Measurements from ENCODE around the gene P2RY4.
"Not testable (repeated sequence)": the region's sequence is repeated elsewhere in the genome, so short reads cannot be mapped to it uniquely, and the experiment has no call there.

Gene P2RY4

DNA sequence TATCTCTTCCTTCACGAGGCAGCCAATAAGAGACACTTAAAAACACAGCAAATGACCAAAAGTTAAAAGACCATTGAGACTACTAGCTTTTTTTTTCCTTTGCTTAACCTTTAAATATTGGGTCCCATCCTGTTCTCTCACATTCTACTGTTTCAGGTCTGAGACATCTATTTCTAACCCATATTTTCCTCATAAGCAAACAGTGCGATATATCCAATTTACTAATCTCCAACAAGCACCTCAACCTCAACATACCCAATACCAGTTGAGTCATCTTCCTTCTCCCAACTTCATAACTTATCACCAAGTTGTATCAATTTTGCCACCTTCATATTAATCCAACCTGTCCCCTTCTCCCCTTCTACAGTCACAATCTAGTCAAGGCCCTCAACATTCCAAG lies 18.5 kb downstream of the P2RY4 start:
- DNase-seq = no peak

DNA sequence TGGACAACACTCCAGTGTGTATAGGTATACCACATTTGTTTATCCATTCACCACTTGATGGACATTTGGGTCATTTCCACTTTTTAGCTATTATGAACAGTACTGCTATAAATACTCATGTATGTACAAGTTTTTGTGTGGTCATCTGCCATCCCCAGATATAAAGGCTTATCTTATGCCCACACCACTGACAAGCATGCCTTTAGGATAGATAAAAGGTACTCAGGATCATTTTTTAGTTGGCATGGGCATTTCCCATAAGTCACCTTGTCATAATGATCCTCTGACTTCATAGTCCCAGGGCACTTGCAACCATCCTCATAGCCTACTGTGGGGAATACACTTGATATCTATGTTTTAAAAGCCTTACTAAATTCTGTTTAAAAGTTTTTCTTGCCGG lies 19.3 kb downstream of the P2RY4 start:
- DNase-seq = no peak

DNA sequence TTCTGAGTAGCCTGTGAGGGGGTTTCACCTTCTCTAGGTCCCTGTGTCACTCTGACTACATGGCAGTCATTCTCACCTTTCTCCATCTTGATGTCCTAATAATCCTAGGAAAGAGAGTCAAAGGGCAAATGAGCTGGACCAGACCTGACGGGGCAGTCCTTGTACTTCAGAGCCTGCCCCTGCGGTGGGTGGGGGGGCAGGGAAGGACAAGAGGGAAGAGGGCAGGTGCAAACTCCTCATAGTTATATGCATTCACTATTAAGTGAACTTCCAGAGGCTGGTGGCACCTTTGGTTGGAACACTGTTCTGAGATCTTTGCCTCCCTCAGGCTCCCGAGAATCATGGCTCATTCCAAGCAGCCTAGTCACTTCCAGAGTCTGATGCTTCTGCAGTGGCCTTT lies 25.6 kb downstream of the P2RY4 start, which contains the start of gene AWAT1:
Gene AWAT1, plus strand, starts transcription at position 301 of the 400 bp plus-strand sequence. Its CDS starts 41 bp downstream, at position 342.
- no peak for DNase-seq

DNA sequence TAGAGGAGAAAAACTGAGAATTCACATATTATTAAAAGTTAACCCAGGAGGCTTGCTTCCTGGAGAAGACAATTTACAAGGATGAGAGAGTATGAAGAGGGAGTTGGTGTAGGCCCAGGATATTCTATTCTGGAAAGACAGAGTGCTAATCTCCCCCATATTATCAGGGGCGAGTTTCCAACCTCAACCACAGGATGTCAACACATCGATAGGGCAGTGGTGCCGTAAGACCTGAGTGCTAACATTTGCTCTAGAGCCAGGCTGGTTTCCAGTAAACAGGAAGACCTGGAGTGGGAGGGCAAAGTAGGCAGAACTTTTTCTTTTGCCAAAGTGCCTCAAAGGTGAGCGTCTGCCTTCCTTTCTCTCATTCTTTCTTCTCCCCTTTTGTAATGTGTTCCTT lies 28.3 kb downstream of the P2RY4 start:
- no peak for DNase-seq

DNA sequence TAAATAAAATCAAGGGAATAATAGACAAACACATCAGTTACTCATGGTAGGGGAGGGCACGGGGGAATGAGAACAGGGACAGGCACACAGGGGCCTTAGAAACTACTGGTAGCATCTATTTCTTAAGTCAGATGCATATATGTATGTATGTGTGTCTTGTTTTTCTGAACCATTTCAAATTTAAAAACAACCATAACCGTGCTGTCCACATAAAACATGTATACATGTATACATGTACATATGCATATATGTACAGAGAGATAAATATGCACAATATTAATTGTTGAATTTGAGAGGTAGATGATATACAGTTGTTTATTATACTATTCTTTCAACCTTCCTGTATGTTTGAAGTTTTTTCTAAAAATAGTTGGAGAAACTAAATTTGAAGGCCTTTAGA lies 33.3 kb downstream of the P2RY4 start:
- no peak for DNase-seq

DNA sequence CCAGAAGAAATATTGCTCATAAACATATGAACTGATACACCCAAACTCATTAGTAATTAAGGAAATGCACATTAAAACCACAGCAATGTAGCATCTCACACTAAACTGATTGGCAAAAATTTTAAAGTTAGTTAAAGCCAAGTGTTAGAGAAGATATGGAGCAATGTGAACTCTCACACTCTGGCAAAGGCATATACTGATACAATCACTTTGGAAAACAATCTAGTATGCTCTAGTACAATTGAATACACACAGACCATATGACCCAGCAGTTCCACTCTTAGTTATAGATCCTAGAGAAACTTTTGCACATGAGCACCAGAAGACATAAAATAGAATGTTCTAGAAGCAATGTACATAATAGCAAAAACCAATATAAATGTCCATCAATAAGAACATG lies 34.0 kb downstream of the P2RY4 start:
- no peak for DNase-seq

DNA sequence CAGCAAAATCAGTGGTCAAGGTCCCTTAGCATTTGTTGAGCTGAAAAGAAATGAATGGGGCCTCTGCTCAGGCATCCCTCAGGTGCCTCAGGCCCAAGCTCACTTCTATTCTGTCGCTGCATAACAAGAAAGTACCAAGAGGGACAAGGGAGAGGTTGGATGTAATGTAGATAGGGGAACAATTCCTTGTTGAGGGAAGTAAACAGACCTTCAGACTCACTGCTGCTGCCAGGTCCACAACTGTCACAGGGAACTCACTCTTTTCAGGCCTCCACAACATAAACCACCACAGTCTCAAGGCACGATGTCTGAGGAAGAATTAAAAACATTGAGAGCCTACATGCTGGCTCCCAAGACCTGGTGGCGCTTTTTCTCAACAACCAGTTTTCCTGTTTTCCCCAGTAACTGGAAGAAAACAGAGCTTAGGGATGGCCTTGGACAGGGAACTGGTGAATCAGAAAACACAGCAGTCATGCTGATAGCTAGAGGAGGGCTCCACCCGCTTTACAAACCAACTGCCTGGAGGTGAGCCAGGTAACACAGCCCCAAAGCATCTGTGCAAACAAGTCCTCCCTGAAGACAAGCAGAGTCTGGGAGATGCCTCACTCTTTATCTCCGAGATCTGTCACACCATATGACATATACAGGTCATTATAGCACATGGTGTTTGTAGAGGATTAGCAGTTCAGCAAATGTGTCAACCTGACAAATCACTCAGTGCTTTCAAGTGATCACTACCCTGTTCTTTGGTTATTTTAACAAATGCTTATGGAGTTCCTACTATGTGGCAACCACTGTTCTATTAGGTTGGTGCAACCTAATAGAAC lies 39.9 kb downstream of the P2RY4 start:
- DNase-seq = no peak

DNA sequence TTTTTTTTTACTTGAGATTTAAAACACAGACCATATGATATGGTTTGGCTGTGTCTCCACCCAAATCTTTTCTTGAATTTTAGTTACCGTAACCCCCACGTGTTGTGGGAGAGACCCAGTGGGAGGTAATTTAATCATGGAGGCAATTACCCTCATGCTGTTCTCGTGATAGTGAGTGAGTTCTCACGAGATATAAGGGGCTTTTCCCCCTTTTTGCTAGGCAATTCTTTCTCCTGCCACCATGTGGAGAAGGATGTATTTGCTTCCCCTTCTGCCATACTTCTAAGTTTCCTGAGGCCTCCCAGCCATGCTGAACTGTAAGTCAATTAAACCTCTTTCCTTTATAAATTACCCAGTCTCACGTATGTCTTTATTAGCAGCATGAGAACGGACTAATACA lies 50.4 kb downstream of the P2RY4 start:
- not testable (repeated sequence) for DNase-seq

DNA sequence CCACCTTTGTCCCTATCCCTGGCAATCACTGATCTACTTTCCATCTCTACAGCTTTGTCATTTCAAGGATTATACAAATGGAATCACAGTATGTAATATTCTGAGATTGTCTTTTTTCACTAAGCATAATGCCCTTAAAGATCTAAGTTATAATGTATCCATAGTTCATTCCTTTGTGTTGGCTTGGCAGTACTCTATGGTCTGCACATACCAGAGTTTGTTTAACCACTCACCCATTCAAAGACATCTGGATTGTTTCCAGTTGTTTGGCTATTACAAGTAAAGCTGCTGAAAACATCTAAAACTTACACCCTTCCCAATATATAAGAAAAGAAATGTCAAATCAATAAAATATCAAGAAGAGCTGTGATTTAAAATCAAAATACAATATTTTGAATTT lies 51.5 kb downstream of the P2RY4 start:
- DNase-seq = no peak

All from central memory CD4-positive, alpha-beta T cell (primary cell).